HG02798 (cell line): ENCODE measurements around the gene SDHAF2.
"Not testable (repeated sequence)": the region's sequence is repeated elsewhere in the genome, so short reads cannot be mapped to it uniquely, and the experiment has no call there.

Experiments
- ATAC-seq: cut with Tn5 transposase; IDR thresholded peaks from one replicate; pipeline ENCODE4 v1.9.1; 2021; ENCODE audit warnings: mild to moderate bottlenecking; ENCODE audit not compliant: unreplicated experiment, poor library complexity

Gene SDHAF2

GRCh38 chr11:61474013-61474643 is 44.2 kb downstream of the SDHAF2 start:
- no peak for ATAC-seq

GRCh38 chr11:61475433-61475832 is 45.5 kb downstream of the SDHAF2 start:
- no peak for ATAC-seq

GRCh38 chr11:61476371-61476770 is 46.4 kb downstream of the SDHAF2 start:
- ATAC-seq, result no peak

GRCh38 chr11:61477126-61477525 is 47.2 kb downstream of the SDHAF2 start:
- no peak for ATAC-seq

GRCh38 chr11:61477727-61478148 is 47.8 kb downstream of the SDHAF2 start:
- ATAC-seq, result no peak

GRCh38 chr11:61479360-61480058 is 49.6 kb downstream of the SDHAF2 start:
- not testable (repeated sequence) for ATAC-seq

GRCh38 chr11:61480261-61480993 is 50.5 kb downstream of the SDHAF2 start:
- ATAC-seq, result no peak

GRCh38 chr11:61480994-61481335 is 51.0 kb downstream of the SDHAF2 start:
- no peak for ATAC-seq

GRCh38 chr11:61481806-61482205 is 51.9 kb downstream of the SDHAF2 start:
- no peak for ATAC-seq

GRCh38 chr11:61482513-61482912 is 52.6 kb downstream of the SDHAF2 start:
- no peak for ATAC-seq

- no peak for ATAC-seq
Measured at GRCh38 chr11:61484541-61484940, 54.6 kb downstream of the SDHAF2 start.

GRCh38 chr11:61485080-61485479 is 55.2 kb downstream of the SDHAF2 start:
- no peak for ATAC-seq

- ATAC-seq, result no peak
Measured at GRCh38 chr11:61486011-61486620, 56.2 kb downstream of the SDHAF2 start.

GRCh38 chr11:61486779-61487178 is 56.9 kb downstream of the SDHAF2 start:
- ATAC-seq, result no peak

GRCh38 chr11:61487342-61488025 is 57.6 kb downstream of the SDHAF2 start:
- ATAC-seq, result no peak

- no peak for ATAC-seq
Measured at GRCh38 chr11:61488651-61489291, 58.8 kb downstream of the SDHAF2 start.

- ATAC-seq, result no peak
Measured at GRCh38 chr11:61489833-61490721, 60.2 kb downstream of the SDHAF2 start.

- no peak for ATAC-seq
Measured at GRCh38 chr11:61491736-61492395, 61.9 kb downstream of the SDHAF2 start.
